ENCODE measurements around the gene CPLX1. TPM values are rescaled to one million over a fixed set of nuclear protein-coding genes. Genes with fewer than 3 reads are reported as not detected.

Gene CPLX1
- total RNA-seq, 1 experiment from 2014 or later = 14.5 TPM

GRCh38 chr4:761739-762138 lies 64.2 kb downstream of the CPLX1 start (continued):
- TF ChIP-seq REST (IDR thresholded peaks at IDR 0.05; ENCODE audit: low read depth) (no peak), ELF1 (IDR thresholded peaks at IDR 0.05; ENCODE audit: borderline replicate concordance, low read depth) (no peak), SRF (IDR thresholded peaks at IDR 0.05; ENCODE audit: low read depth) (no peak), ATF3 (IDR thresholded peaks at IDR 0.05) (no peak), ZFX (IDR thresholded peaks at IDR 0.05) (no peak)

GRCh38 chr4:761086-761485 lies 64.8 kb downstream of the CPLX1 start:
- Histone ChIP-seq H3K9me2 (ENCODE audit: insufficient read depth) (no peaks in the 10 kb centered on the region), H3K27me3 (ENCODE audit: insufficient read depth, low read length) (no peaks in the 10 kb centered on the region), H3K27ac (ENCODE audit: low read depth, low read length) (no peak overlapping the region), H3K36me3 (ENCODE audit: control insufficient read depth in 1 of 2, insufficient read depth in 2 of 2, low read length in 2 of 2) (peaks cover 16 to 33% of the 10 kb centered on the region in 2 experiments; a peak in 3 of 4 replicates), H3K4me3 (replicated peaks in 1 of 2; ENCODE audit: low read depth in 1 of 2, low read length in 2 of 2) (no peak overlapping the region), H3K9ac (ENCODE audit: low read length) (no peak overlapping the region), H4K20me1 (ENCODE audit: insufficient read depth) (no peaks in the 10 kb centered on the region; the same call in 1 of the 2 replicates), H3K4me1 (ENCODE audit: control insufficient read depth in 1 of 2, insufficient read depth in 2 of 2, low read length in 2 of 2) (no peaks in the 10 kb centered on the region; a peak in 1 of 4 replicates), H3K4me2 (ENCODE audit: low read length) (no peak overlapping the region), H3K9me3 (ENCODE audit: control insufficient read depth in 1 of 2, insufficient read depth in 1 of 2, low read depth in 1 of 2, low read length in 2 of 2) (no peaks in the 10 kb centered on the region), H3K79me2 (ENCODE audit: insufficient read depth, low read length) (no peaks in the 10 kb centered on the region), H2AFZ (ENCODE audit: low read depth, low read length, poor library complexity, severe bottlenecking) (no peak overlapping the region)
- ChIA-PET POLR2A (no interaction called here), CTCF (no interaction called here), RAD21 (ENCODE audit: low non-redundant PET in 1 of 2, low total read pairs in 2 of 2, uncharacterized antibody in 2 of 2, unreplicated experiment in 2 of 2) (no interaction called here)
- BruUV-seq (replicated peaks) = no TSS peak
- ATAC-seq (no peak), DNase-seq (ENCODE audit: low read depth, low spot score) (no peak)
- intact Hi-C loops (cut with micrococcal nuclease) = loop anchor here (10.0 kb wide), 1 partner anchor 224 kb away; the partner anchor contains the start of gene IDUA
- TF ChIP-seq FOSL1 (IDR thresholded peaks at IDR 0.05; ENCODE audit: low read depth) (no peak), TCF7L2 (IDR thresholded peaks at IDR 0.05; ENCODE audit: borderline replicate concordance, extremely low read depth, insufficient read depth, insufficient read length) (no peak), JUND (IDR thresholded peaks at IDR 0.05) (no peak), REST (IDR thresholded peaks at IDR 0.05; ENCODE audit: low read depth) (no peak), ELF1 (IDR thresholded peaks at IDR 0.05; ENCODE audit: borderline replicate concordance, low read depth) (no peak), CEBPB (IDR thresholded peaks at IDR 0.05; ENCODE audit: low read depth) (no peak), EZH2 (IDR thresholded peaks at IDR 0.05) (no peak), ZFX (IDR thresholded peaks at IDR 0.05) (no peak), EGR1 (IDR thresholded peaks at IDR 0.05; ENCODE audit: low read depth) (no peak), CBX3 (IDR thresholded peaks at IDR 0.05; ENCODE audit: low read depth) (no peak), MAX (IDR thresholded peaks at IDR 0.05) (no peak), EZH2phosphoT487 (IDR thresholded peaks at IDR 0.05; ENCODE audit: borderline replicate concordance) (no peak), ZNF274 (IDR thresholded peaks at IDR 0.05; ENCODE audit: low read depth, low read length) (no peak), YY1 (IDR thresholded peaks at IDR 0.05; ENCODE audit: extremely low read depth, insufficient replicate concordance, low read depth, low read length) (no peak), SRF (IDR thresholded peaks at IDR 0.05; ENCODE audit: low read depth) (no peak), POLR2A (IDR thresholded peaks at IDR 0.05; ENCODE audit: borderline replicate concordance, extremely low read depth, insufficient read depth, insufficient read length) (no peak)
